Hematopoietic multipotent progenitor cell (in vitro differentiated cells): ENCODE measurements around the gene KIF6. TPM values are rescaled to one million over a fixed set of nuclear protein-coding genes. Genes with fewer than 3 reads are reported as not detected.

Source experiments
- DNase-seq, 3 donors: peaks; one replicate each; pipeline ENCODE4 v3.0.0-alpha.2; 2011 to 2015; ENCODE audit warnings: low read depth in 2 of 3, low spot score in 2 of 3
- total RNA-seq: library from RNA; depleted of rRNA; stranded (reverse); fragments of >200 nt; gene quantifications from one replicate; pipeline ENCODE4 v1.2.3, GENCODE V29; 2012

Gene KIF6
- total RNA-seq, 1 donor, result under 0.01 TPM

DNA sequence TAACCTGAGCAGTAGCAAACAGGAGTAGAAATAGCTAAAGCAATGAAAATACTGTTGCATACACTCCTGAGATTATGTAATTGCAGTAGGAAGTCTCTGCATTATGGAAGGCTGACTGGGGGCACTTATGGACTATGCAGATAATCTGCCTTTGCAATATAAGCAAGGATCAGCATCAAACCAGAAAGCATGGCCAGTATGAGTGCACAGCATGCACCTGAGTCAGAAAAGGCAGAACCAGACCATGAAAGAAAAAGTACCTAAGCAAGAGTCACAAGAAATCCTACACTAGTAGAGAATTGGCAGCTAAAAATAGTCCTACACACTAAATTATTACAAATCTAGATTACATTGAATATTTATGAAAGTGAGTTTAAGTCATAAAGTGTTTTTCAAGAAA, 164.3 kb downstream of the KIF6 start:
- no peak for DNase-seq

DNA sequence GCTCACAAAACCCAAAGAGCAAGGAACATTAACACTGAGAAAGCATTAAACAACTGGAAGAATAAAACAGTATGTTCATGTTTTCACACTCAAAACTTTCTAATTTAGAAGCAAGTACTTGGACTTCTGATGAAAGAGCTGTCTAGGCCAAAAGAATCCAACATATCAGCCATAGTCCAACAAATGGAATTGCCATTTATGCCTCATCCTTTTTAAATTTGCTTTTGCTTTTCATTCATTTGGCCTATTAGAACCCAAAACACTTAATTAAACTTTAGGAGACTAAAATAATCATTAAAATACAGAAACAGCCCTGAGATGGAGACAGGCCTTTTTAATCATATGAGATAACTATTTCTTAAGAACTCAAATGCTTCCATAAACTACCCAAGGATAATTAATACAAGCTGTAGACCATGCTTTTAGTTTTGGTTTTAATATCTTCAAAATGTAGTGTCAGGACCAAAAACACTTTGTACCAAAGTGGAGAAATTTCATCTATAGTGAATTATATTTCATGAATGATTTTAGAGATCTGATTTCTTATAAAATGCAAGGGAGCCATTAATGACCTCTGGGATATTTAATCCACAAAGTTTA, 166.5 kb downstream of the KIF6 start:
- no peak for DNase-seq

DNA sequence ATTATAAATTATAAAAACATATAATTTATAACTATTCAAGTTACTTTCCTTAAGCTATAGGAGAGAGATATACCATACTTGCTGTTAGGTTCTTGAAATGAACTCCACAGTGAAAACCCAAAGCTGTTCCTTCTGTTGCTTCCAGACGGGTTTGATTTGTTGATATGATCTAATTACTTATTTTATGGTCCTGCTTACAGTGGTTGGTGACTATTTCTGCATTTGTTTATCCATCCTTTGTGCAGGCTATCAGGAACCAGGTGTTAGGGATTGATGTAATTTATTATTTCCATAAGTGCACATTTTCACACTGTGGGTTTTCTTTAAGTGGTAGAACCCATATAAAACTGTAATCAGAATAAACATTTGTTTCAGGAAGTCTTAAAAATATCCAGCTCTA, 167.1 kb downstream of the KIF6 start:
- no peak for DNase-seq

DNA sequence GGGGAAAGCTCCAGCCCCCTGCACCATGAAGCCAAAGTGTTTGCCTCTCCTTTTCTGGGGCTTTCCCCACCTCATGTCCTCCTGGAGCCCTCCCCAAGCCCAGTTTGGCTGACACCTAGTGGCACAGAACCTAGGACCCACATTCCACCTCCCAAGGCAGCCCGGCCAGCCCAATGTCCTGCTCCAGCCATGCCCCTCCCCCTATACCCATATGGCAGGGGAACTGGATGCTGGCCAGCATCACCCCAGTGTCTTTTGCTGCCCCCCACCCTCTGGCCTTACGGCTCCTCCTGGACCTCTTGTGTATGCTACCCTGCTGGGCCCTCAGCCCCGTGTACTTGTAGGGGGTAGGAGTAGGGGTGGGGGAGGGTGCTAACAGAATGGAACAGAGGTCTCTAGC, 170.1 kb downstream of the KIF6 start:
- DNase-seq, result no peak

DNA sequence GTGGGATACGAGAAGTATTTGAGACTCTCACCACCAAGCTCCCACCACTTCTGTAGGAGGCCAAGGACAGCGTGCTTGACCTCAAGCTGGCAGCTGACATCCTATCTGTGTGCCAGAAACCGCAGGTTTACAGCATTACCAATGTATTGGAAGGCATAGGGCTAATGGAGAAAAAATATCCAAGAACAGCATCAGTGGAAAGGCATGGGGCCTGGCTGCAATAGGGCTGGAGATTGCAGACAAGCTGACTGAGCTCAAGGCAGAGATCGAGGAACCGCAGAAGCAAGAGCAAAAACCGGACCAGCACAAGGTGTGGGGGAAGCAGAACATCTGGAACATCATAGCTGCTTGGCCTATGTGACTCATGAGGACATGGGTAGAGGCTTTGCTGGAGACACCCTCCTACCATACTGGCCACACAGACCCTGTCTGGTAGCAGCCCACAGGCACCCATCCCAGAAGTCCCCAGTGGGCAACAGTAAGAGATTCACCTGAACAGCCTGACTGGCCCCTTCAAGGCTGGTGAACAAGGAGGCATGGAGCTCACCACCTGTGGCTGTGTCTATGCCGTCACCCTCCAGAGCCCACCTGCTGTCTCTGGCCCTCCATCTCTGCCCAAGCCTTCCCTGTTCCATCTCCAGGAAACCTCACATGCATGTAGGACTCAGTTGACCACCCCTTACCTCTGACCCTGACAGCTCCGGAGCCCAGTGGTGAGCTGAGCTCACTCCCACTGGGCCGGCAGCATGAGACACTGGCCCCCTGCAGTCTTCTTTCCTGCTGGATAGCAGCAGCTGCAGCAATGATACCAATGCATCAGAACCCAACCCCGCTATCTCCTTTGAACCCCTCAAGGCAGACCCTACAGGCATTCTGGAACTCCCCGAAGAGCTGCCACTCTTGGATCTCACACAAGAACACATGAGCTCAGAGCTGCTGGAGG, 171.1 kb downstream of the KIF6 start:
- no peak for DNase-seq

DNA sequence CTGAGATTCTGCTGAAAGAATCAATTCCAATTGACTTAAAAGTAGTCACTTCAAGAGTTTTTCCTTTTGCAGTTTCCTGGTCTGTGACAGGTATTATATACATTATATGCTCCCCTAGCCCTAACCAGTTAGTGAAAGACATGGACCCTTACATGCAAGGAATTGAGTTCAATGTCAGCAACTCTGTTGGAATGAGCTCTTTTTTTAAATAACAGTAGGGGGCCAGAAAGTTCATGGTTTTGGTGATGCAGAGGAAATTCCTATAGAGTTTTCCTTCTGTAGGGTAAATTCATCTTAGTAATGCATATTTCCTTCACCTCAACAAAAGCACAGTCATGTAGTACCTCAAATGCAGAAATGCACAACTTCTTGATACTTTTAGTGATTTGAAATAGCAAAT, 172.2 kb downstream of the KIF6 start:
- DNase-seq, result no peak

DNA sequence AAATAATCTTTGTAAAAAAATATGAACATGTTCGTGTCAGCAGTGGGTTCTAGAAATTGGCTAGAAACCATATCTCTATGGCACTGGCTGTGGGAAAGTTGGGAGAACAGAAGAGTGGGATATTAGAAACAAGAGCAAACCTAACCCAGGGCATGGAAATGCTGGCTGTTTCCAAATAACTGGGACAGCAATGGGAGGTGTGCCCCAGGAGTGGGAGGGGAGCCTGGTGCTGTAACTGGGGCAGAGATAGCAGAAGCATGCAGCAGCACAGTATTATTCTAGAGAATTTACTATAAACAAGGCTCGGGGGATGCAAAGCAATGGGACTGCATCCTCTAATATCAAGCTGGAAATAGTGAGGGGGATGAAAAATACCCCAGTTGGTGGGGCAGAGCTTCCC, 175.0 kb downstream of the KIF6 start:
- DNase-seq, result no peak

DNA sequence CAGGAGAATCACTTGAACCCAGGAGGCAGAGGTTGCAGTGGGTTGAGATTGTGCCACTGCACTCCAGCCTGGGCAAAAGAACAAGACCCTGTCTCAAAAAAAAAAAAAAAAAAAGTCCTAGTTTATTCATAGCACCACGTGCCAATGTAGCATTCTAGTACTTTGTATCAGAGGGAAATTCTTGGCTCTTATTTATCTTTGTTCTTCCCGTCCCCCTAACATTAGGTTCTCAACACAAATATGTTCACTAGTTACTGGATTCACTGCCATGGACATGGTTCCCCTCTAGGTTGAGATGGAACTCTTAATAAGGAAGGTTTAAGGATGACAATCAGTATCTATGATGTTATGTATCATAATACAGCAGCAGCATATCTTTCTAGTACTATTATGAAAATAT, 178.5 kb downstream of the KIF6 start:
- no peak for DNase-seq

DNA sequence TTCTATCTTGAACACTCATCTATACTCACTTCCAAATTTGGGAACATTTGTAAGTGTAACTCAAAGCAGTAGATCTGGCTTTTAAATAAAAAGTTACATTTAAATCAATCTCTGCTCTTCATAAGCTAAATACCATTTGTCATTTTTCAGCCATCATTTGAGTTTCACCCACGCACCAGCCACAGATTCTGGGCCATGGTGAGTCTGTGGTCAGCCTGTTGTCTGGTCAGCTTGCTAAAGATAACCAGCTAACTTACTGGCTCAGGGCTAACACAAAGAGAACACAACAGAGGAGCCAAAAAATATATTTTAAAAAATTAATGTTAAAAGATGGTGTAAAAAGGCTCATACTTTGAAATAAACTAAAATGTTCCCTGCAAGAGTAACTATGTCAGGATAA, 181.3 kb downstream of the KIF6 start:
- no peak for DNase-seq

DNA sequence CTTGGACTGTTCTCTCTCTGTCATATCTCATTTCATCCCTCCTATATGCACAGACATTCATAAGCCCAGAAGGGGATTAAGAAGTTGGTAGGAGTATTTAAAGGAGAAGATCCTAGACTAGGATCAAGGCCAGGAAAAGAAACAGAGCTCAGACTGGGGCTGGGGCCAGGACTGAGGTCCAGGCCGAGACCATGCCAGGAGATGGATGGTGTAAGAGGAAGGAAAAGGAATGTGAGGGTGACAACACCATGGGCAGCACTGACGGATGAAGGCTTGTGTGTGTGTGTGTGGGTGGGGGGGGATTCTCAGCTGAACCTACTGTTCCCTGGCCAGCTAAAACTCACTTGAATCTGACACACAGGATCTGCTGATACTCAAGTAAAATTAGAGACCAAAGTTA, 182.1 kb downstream of the KIF6 start:
- no peak for DNase-seq

DNA sequence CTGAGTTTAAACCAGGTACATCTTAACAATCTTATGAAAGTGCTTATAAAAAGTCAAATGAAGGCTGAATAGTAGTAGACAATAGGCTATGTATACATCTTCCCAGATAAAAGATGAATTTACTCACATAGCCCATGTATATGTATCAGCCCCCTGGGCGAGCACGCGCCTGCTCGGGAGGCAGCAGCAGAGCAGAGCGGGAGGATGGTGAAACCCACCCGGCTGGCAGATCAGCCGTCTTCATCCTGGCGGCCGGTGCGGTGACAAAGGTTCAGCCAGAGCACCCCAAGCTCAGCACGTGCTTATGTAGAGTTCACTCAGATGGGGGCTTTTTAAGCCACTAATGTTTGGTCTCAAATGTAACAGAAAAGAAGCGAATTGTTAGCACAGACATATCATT, 184.8 kb downstream of the KIF6 start:
- DNase-seq, result no peak

DNA sequence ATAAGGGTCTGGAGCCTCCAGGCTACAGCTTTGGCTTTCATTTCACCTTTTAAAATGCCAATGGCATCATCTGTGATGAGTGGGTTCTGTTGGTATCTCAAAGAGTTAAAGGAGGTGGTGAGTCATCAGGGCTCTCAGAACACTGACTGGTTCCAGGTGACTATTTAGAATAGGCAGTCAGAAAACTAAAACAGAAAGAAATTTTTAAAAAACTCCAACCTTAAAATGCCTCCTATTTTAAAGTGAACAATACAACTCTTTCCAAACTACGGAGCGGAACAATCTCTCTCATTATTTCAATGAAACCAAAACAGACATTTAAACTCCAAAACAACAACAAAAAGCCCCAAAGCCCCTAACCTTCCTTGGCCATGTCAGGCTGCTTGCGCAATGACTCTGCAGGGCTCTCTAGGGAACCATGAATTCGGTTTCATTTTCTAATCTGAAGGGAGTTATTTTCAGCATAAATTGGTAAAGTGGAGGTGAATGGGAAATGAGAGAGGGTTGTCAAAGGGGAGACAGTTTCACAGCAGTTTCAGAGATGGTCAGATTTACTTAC, 194.9 kb downstream of the KIF6 start:
- DNase-seq, result peak in 1 of 3 donors; percentile 10

DNA sequence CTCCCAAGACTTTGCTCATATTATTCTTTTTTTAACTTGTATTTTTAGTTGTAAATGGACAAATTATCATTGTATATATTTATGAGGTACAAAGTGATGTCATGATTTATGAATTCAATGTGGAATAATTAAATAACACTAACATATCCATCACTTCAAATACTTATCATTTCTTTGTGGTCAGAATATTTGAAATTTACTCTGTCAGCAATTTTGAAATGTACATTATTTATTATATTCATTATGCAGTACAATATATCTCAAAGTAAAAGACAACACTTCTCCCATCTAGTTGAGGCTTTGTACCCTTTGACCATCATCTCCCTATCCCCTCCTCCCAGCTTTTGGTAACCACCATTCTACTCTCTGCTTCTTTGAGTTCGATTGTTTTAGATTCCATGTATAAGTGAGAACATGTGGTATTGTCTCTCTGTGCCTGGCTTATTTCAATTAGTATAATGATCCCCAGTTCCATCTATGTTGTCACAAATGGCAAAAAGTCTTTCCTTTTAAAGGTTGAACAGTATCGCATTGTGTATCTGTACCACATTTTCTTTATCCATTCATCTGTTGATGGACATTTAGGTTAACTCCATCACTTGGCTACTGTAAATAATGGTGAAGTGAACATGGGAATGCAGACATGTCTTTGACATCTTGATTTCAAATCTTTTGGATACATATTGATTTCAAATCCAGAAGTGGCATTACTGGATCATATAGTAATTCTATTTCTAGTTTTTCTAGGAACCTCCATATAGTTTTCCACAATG, 197.2 kb downstream of the KIF6 start:
- DNase-seq, result no peak

DNA sequence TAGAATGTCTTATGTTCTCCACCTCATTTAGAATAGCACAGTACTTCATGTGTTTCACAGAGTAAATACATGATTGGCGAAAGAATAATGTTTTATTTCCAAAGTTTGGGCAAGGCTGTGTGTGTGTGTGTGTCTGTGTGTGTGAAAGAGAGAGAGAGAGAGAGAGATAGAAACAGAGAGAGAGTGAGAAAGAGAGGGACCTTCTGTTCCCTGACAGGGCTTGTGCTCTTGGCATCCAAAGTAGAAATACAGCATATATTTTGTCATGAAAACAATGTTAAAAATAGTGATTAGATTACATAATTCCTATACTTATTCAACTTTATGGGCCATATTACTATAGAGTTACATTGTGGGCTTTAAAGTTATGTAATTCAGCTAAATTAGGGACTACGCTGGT, 201.2 kb downstream of the KIF6 start:
- DNase-seq, result no peak

DNA sequence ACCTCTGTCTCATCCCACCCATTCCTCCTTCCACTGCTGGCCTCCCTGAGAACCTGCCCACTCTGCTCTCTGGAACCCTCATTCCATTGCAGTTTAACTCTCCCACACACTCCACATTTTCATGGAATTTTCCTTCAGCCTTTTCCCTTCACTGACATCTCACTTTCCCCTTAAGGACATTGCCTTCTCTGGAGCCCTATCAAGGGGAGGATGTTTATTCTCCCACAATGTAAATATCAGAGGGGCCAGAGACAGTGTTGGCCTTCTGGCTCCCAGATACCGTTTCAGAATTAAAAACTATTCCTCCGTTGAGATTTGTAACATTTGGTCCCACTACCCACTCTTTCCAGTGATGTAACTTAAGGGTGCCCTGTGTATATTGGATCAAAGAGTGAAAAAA, 203.2 kb downstream of the KIF6 start:
- DNase-seq, result no peak

DNA sequence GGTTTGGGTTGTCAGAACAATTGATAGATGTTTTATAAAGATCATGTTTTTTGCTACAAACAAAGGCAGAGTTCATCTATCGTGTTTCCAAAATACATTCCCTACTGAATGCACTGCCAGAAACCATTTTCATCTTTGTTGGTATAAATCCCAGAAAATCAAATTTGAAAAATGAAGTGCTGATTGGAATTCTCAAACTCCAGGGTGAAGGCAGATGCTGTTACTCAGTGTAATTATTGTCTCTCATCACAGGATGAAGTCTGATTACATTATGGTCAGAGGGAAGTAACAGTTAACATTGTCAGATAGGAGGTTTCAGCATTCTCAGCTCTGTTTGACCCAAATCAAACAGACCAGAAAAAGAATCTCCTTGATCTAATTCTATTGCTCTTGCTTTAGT, 204.3 kb downstream of the KIF6 start:
- DNase-seq, result no peak

DNA sequence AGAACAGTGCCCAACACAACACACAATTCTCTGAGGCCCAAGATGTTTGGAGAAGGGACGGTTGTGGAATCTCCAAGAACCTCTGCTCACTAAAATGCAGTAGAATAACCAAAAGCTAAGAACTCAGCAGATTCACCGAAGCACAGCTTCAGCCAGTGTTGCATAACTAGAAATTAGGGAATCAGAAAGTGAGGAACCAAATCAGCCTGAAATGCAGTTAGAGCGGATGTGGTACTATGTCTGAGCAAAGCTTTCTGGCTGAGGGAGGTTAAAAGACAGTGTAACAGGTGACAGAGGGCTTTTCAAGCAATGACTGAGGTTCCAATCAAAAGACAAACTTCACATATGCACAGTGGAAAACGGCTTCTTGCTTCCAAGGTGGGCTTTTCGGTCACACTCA, 204.8 kb downstream of the KIF6 start:
- no peak for DNase-seq

DNA sequence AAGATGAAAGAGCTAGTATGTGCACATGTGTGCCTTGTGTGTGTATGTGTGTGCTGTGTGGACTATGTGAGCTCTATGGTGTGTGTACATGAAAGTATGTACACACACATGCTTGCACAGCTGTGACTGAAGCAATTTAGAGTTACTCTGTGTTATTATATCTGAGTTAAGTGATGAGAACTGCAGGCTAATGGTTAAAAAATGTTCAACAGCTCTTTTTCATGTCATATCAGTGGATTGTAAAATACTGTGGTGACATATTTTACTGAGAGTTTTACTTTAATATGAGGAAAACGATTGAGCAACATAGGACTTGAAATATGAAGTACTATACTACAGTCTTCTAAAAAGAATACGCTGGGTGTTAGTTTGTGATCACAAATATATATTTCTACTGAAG, 207.0 kb downstream of the KIF6 start:
- DNase-seq, result no peak

DNA sequence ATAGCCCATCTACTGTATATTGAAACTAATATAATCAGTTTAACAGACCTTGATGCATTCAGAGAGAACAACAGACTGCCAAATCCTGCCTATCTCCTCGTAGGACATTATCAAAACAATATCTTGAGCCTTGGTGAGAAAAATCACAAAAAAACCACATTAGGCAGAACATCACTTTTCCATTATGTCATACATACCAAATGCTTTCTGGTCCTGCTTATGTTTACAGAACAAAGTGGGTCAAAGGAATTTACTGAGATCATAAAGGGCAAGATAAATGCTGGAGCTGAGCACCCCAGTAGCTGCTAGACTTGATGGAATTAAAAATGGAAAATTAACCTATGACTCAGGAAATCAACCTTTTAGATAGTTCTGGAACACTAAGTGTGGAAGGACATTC, 207.5 kb downstream of the KIF6 start:
- DNase-seq, result no peak

DNA sequence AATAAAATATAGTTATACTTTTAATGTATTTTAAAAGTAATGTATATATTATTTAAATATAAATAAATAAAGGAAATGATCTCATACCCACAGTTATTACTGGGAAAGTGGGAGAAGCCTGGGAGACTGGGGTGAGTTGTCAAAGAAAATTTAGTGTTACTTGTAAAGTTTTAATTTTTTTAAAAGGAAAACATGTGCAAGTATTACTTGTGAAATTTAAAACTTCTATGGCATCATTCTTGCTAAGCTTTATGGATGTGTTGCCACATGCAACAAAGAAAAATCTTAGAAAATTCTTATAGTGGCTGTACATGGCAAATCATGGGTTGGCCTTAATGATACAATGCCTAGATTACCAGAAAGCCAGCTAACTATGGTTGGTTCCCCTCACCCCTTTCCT, 208.7 kb downstream of the KIF6 start:
- DNase-seq, result no peak

DNA sequence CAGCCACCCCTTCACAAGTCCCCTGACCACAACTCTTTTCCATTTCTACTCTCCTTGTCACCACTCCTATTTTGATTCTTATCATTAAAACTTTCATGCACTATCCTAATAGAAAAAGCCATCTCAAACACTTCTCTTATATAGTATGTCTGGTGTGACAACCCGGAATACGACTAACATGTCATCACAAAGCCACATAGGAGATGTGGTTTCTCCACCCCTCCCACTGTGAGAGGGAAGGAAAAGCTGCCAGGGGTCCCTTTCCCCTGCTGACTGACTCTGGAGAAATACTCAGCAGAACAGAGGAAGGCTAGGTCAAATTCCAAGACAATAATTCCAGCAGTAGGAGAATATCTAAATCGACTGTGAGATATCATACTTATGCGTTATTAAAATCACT, 209.7 kb downstream of the KIF6 start:
- DNase-seq, result no peak
